ENCODE measurements around the gene XYLT1.

DNA sequence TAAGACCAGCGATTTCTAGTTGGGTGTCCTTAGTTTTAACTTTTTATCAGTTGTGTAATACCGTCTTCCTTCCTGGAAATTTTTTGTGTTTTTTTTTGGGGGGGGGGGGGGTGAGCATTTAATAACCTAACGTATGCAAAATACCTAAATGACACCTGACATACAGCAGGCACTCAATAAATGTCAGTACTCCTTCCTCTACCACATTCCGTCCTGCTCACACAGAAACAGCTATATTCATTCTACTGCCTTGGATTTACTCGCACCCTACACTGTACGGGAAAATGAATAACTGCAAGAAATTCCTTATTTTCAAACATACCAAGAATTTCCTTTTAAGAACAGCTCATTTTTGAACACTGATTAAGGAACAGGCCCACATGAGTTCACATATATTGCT lies 5.3 kb downstream of the XYLT1 start:
- TF ChIP-seq, protein P1, sequence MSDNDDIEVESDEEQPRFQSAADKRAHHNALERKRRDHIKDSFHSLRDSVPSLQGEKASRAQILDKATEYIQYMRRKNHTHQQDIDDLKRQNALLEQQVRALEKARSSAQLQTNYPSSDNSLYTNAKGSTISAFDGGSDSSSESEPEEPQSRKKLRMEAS (IDR thresholded peaks at IDR 0.05; ENCODE audit: low read depth), result no peak
- TF ChIP-seq RFX5 (IDR thresholded peaks at IDR 0.05; ENCODE audit: low read length) (no peak), EZH2phosphoT487 (IDR thresholded peaks at IDR 0.05; ENCODE audit: borderline replicate concordance, low read depth) (no peak), FOSL2 (IDR thresholded peaks at IDR 0.05; ENCODE audit: borderline replicate concordance, low read depth) (no peak), GATA2 (CRISPR knock-in tag; IDR thresholded peaks at IDR 0.05) (no peak), POLR2AphosphoS5 (IDR thresholded peaks at IDR 0.05; ENCODE audit: low read depth, low read length) (no peak), FOXM1 (IDR thresholded peaks at IDR 0.05; ENCODE audit: low read depth) (no peak)
- TF ChIP-seq, protein P2, sequence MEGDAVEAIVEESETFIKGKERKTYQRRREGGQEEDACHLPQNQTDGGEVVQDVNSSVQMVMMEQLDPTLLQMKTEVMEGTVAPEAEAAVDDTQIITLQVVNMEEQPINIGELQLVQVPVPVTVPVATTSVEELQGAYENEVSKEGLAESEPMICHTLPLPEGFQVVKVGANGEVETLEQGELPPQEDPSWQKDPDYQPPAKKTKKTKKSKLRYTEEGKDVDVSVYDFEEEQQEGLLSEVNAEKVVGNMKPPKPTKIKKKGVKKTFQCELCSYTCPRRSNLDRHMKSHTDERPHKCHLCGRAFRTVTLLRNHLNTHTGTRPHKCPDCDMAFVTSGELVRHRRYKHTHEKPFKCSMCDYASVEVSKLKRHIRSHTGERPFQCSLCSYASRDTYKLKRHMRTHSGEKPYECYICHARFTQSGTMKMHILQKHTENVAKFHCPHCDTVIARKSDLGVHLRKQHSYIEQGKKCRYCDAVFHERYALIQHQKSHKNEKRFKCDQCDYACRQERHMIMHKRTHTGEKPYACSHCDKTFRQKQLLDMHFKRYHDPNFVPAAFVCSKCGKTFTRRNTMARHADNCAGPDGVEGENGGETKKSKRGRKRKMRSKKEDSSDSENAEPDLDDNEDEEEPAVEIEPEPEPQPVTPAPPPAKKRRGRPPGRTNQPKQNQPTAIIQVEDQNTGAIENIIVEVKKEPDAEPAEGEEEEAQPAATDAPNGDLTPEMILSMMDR (IDR thresholded peaks at IDR 0.05), result no peak
- TF ChIP-seq, protein P3, sequence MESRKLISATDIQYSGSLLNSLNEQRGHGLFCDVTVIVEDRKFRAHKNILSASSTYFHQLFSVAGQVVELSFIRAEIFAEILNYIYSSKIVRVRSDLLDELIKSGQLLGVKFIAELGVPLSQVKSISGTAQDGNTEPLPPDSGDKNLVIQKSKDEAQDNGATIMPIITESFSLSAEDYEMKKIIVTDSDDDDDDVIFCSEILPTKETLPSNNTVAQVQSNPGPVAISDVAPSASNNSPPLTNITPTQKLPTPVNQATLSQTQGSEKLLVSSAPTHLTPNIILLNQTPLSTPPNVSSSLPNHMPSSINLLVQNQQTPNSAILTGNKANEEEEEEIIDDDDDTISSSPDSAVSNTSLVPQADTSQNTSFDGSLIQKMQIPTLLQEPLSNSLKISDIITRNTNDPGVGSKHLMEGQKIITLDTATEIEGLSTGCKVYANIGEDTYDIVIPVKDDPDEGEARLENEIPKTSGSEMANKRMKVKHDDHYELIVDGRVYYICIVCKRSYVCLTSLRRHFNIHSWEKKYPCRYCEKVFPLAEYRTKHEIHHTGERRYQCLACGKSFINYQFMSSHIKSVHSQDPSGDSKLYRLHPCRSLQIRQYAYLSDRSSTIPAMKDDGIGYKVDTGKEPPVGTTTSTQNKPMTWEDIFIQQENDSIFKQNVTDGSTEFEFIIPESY (IDR thresholded peaks at IDR 0.05; ENCODE audit: borderline replicate concordance, low read depth), result no peak

Data from SK-N-SH (cell line).